ENCODE data around the gene CFAP46.

CFAP46 gene

GRCh38 chr10:132807621-132808049, 134.7 kb downstream of the CFAP46 start:
- no peak for ATAC-seq (ENCODE audit: insufficient read depth, low read depth)

DNA sequence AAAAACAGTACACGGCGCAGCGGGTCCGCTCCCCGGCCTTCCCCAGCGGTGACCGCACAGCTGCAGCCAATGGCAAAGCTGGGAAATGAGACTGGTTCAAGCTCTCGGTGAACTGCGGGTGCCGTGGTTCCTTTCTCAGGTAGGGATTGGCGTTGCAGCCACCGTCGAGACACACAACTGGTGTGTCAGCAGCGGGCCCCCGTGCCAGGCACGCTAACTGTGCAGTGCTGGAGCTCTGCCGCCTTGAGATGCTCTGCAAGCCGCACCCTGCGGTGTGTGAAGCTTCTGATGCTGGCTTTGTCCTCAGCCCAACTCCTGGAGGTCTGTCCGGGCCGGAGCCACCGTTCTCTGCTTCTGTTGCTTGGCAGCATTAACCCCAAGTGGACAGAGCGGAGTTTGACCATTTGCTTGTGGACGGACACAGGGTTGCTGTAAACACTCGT, 135.8 kb downstream of the CFAP46 start:
- no peaks in the 10 kb centered on the region for H3K36me3 ChIP-seq (ENCODE audit: insufficient read depth, low read length)
- H4K20me1 ChIP-seq (ENCODE audit: insufficient read depth, low read length) = no peaks in the 10 kb centered on the region
- H3K4me3 ChIP-seq (ENCODE audit: low read depth in 1 of 2, low read length in 2 of 2) = no peak overlapping the region
- no peak overlapping the region for H2AFZ ChIP-seq (ENCODE audit: low read depth, low read length)
- no peaks in the 10 kb centered on the region for H3K79me2 ChIP-seq (ENCODE audit: insufficient read depth, low read length)
- H3K27ac ChIP-seq (ENCODE audit: low read length) = no peak overlapping the region
- no peak overlapping the region for H3K9ac ChIP-seq (ENCODE audit: low read depth, low read length)
- TF ChIP-seq CTCF (IDR thresholded peaks at IDR 0.05; ENCODE audit: borderline replicate concordance, extremely low read depth, low read length, poor library complexity, severe bottlenecking) (no peak), EZH2 (IDR thresholded peaks at IDR 0.05; ENCODE audit: borderline replicate concordance, low read depth, low read length, severe bottlenecking) (no peak)
- no peak for DNase-seq
- H3K9me3 ChIP-seq (ENCODE audit: insufficient read depth, low read length, severe bottlenecking) = no peaks in the 10 kb centered on the region
- no peaks in the 10 kb centered on the region for H3K4me1 ChIP-seq (ENCODE audit: insufficient read depth, low read length)
- ATAC-seq (ENCODE audit: insufficient read depth, low read depth) = no peak
- H3K4me2 ChIP-seq (ENCODE audit: insufficient read depth, low read length) = no peak overlapping the region
- no peaks in the 10 kb centered on the region for H3K27me3 ChIP-seq (ENCODE audit: insufficient read depth, low read length, poor library complexity)

More at GRCh38 chr10:132807621-132808049, 134.7 kb downstream of the CFAP46 start:
- no peaks in the 10 kb centered on the region for H4K20me1 ChIP-seq (ENCODE audit: insufficient read depth, low read length)
- no peak for DNase-seq
- H3K36me3 ChIP-seq (ENCODE audit: insufficient read depth, low read length) = no peaks in the 10 kb centered on the region
- no peak overlapping the region for H3K4me2 ChIP-seq (ENCODE audit: insufficient read depth, low read length)
- H3K9me3 ChIP-seq (ENCODE audit: insufficient read depth, low read length, severe bottlenecking) = no peaks in the 10 kb centered on the region
- no peak overlapping the region for H3K9ac ChIP-seq (ENCODE audit: low read depth, low read length)
- TF ChIP-seq CTCF (IDR thresholded peaks at IDR 0.05; ENCODE audit: borderline replicate concordance, extremely low read depth, low read length, poor library complexity, severe bottlenecking) (no peak), EZH2 (IDR thresholded peaks at IDR 0.05; ENCODE audit: borderline replicate concordance, low read depth, low read length, severe bottlenecking) (no peak)
- H3K4me1 ChIP-seq (ENCODE audit: insufficient read depth, low read length) = no peaks in the 10 kb centered on the region
- no peaks in the 10 kb centered on the region for H3K27me3 ChIP-seq (ENCODE audit: insufficient read depth, low read length, poor library complexity)
- H2AFZ ChIP-seq (ENCODE audit: low read depth, low read length) = no peak overlapping the region
- no peak overlapping the region for H3K27ac ChIP-seq (ENCODE audit: low read length)
- no peaks in the 10 kb centered on the region for H3K79me2 ChIP-seq (ENCODE audit: insufficient read depth, low read length)
- no peak overlapping the region for H3K4me3 ChIP-seq (ENCODE audit: low read depth in 1 of 2, low read length in 2 of 2)

DNA sequence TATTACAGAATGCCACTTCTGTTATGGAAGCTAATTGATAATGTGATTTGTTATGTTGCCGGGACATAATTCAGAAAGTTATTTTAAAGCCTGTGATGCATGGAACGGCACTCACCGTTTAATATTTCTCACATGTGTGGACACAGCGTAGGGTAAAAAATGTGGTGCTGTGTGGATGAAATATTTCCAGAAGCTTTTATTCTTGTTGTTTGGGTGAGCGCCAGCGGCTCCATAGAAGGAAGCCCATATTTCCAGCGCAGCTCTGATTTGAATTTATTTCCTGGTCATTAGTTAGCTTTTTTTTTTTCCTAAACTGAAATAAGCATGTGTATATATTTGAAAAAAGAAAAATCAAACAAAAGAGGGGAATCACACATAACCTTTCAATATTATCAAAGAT, 136.3 kb downstream of the CFAP46 start:
- Histone ChIP-seq H3K36me3 (ENCODE audit: insufficient read depth, low read length) (no peaks in the 10 kb centered on the region), H3K9me3 (ENCODE audit: insufficient read depth, low read length, severe bottlenecking) (no peaks in the 10 kb centered on the region), H3K79me2 (ENCODE audit: insufficient read depth, low read length) (no peaks in the 10 kb centered on the region), H3K4me1 (ENCODE audit: insufficient read depth, low read length) (no peaks in the 10 kb centered on the region), H3K27ac (ENCODE audit: low read length) (no peak overlapping the region), H2AFZ (ENCODE audit: low read depth, low read length) (no peak overlapping the region), H3K9ac (ENCODE audit: low read depth, low read length) (no peak overlapping the region), H3K4me3 (ENCODE audit: low read depth in 1 of 2, low read length in 2 of 2) (no peak overlapping the region), H3K4me2 (ENCODE audit: insufficient read depth, low read length) (no peak overlapping the region), H4K20me1 (ENCODE audit: insufficient read depth, low read length) (no peaks in the 10 kb centered on the region), H3K27me3 (ENCODE audit: insufficient read depth, low read length, poor library complexity) (no peaks in the 10 kb centered on the region)
- no peak for TF ChIP-seq CTCF (IDR thresholded peaks at IDR 0.05; ENCODE audit: borderline replicate concordance, extremely low read depth, low read length, poor library complexity, severe bottlenecking)
- no peak for TF ChIP-seq EZH2 (IDR thresholded peaks at IDR 0.05; ENCODE audit: borderline replicate concordance, low read depth, low read length, severe bottlenecking)
- no peak for ATAC-seq (ENCODE audit: insufficient read depth, low read depth)
- no peak for DNase-seq

DNA sequence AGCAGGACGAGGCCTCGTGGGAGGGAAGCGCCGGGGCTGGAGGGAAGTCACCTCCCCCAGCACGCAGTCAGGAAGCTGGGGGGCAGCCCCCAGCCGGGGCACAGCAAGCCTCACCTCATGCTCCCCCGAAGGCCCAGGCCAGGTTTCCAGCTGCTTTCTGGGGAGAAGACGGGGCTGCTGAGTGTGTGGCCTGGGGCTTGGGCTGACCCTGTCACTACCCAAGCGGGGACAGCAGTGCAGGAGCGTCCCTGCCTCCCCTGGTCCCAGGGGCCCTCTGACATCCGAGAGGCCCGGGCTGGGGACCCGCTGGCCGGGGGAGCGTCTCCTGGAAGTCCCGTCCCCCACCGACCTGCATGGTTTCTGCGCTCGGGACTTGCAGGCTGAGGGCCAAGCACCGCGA, 136.8 kb downstream of the CFAP46 start:
- H3K27ac ChIP-seq (ENCODE audit: low read length) = no peak overlapping the region
- no peak for ATAC-seq (ENCODE audit: insufficient read depth, low read depth)
- H2AFZ ChIP-seq (ENCODE audit: low read depth, low read length) = no peak overlapping the region
- no peak overlapping the region for H3K4me3 ChIP-seq (ENCODE audit: low read depth in 1 of 2, low read length in 2 of 2)
- no peak for DNase-seq
- H3K9ac ChIP-seq (ENCODE audit: low read depth, low read length) = no peak overlapping the region
- no peak overlapping the region for H3K4me2 ChIP-seq (ENCODE audit: insufficient read depth, low read length)
- no peaks in the 10 kb centered on the region for H4K20me1 ChIP-seq (ENCODE audit: insufficient read depth, low read length)
- no peaks in the 10 kb centered on the region for H3K9me3 ChIP-seq (ENCODE audit: insufficient read depth, low read length, severe bottlenecking)
- H3K36me3 ChIP-seq (ENCODE audit: insufficient read depth, low read length) = no peaks in the 10 kb centered on the region
- H3K4me1 ChIP-seq (ENCODE audit: insufficient read depth, low read length) = no peaks in the 10 kb centered on the region
- TF ChIP-seq CTCF (IDR thresholded peaks at IDR 0.05; ENCODE audit: borderline replicate concordance, extremely low read depth, low read length, poor library complexity, severe bottlenecking) = no peak
- TF ChIP-seq EZH2 (IDR thresholded peaks at IDR 0.05; ENCODE audit: borderline replicate concordance, low read depth, low read length, severe bottlenecking) = no peak
- no peaks in the 10 kb centered on the region for H3K79me2 ChIP-seq (ENCODE audit: insufficient read depth, low read length)
- no peaks in the 10 kb centered on the region for H3K27me3 ChIP-seq (ENCODE audit: insufficient read depth, low read length, poor library complexity)
